ENCODE measurements around the gene EPHB1. TPM values are rescaled to one million over a fixed set of nuclear protein-coding genes. Genes with fewer than 3 reads are reported as not detected.

Gene EPHB1
- total RNA-seq, 4 donors from 2014 or later: 0.74 to 2.2 (median 1.1) TPM

GRCh38 chr3:134807189-134807588 is 12.1 kb downstream of the EPHB1 start:
- ATAC-seq (ENCODE audit: low FRiP score): no peak
- no peak for DNase-seq (ENCODE audit: low spot score)
- no peak for TF ChIP-seq CTCF (IDR thresholded peaks at IDR 0.05)

- TF ChIP-seq CTCF (IDR thresholded peaks at IDR 0.05): no peak
- no peak for ATAC-seq (ENCODE audit: low FRiP score)
- DNase-seq (ENCODE audit: low spot score): no peak
Observed at GRCh38 chr3:134808835-134809234, 13.8 kb downstream of the EPHB1 start.

- no peak for TF ChIP-seq CTCF (IDR thresholded peaks at IDR 0.05)
- ATAC-seq (ENCODE audit: low FRiP score) (no peak), DNase-seq (ENCODE audit: low spot score) (no peak)
Observed at GRCh38 chr3:134809427-134810051, 14.5 kb downstream of the EPHB1 start.

GRCh38 chr3:134810052-134810435 is 15.0 kb downstream of the EPHB1 start:
- ATAC-seq (ENCODE audit: low FRiP score): no peak
- no peak for DNase-seq (ENCODE audit: low spot score)
- TF ChIP-seq CTCF (IDR thresholded peaks at IDR 0.05): no peak

GRCh38 chr3:134810850-134811249 is 15.8 kb downstream of the EPHB1 start:
- ATAC-seq (ENCODE audit: low FRiP score) (no peak), DNase-seq (ENCODE audit: low spot score) (no peak)
- TF ChIP-seq CTCF (IDR thresholded peaks at IDR 0.05): no peak

- TF ChIP-seq CTCF (IDR thresholded peaks at IDR 0.05): no peak
- no peak for DNase-seq (ENCODE audit: low spot score)
- ATAC-seq (ENCODE audit: low FRiP score): no peak
Observed at GRCh38 chr3:134813618-134814017, 18.6 kb downstream of the EPHB1 start.

GRCh38 chr3:134815519-134815918 is 20.5 kb downstream of the EPHB1 start:
- ATAC-seq (ENCODE audit: low FRiP score) (no peak), DNase-seq (ENCODE audit: low spot score) (no peak)
- TF ChIP-seq CTCF (IDR thresholded peaks at IDR 0.05): no peak

All from omental fat pad (tissue), 4 donors.